Measurements from ENCODE around the gene WRAP73. TPM values are rescaled to one million over a fixed set of nuclear protein-coding genes. Genes with fewer than 3 reads are reported as not detected.

Gene WRAP73
- total RNA-seq, 2 donors from 2014 or later: 22.3 to 39.5 TPM

DNA sequence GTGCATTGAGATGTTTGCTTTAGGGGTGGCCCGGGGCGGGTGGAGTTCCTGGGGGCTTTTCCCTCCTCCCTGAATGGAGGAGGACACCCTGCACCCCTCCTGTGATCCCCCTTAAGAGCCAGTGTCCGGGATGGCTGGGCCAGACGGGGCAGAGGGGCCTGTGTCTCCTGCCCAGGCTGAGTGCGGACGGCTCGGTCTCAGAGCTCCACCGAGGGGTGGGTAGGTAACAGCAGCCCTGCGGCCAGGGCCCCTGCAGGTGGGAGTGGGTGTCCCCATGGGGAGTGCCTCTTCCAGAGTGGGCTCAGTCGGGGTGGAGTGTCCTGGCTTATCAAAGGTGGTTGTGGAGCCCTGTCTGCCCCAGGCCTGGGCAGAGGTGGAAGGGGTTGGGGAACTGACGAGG lies 25.5 kb upstream of the WRAP73 start:
- H3K9me3 ChIP-seq: no peaks in the 10 kb centered on the region
- H3K27ac ChIP-seq: no peak overlapping the region
- no peaks in the 10 kb centered on the region for H3K36me3 ChIP-seq
- WGBS: 55% methylated on average over 11 of the region's 11 CpGs
- H3K27me3 ChIP-seq (replicated peaks; ENCODE audit: insufficient read depth): no peaks in the 10 kb centered on the region
- intact Hi-C loops (cut with DNase I): no loop called here
- H3K4me3 ChIP-seq: no peak overlapping the region
- DNase-seq (ENCODE audit: low spot score): no peak
- no peaks in the 10 kb centered on the region for H3K4me1 ChIP-seq (replicated peaks)
- TF ChIP-seq POLR2AphosphoS5 (IDR thresholded peaks at IDR 0.05) (no peak), POLR2A (IDR thresholded peaks at IDR 0.05) (no peak)
- TF ChIP-seq, protein P1, sequence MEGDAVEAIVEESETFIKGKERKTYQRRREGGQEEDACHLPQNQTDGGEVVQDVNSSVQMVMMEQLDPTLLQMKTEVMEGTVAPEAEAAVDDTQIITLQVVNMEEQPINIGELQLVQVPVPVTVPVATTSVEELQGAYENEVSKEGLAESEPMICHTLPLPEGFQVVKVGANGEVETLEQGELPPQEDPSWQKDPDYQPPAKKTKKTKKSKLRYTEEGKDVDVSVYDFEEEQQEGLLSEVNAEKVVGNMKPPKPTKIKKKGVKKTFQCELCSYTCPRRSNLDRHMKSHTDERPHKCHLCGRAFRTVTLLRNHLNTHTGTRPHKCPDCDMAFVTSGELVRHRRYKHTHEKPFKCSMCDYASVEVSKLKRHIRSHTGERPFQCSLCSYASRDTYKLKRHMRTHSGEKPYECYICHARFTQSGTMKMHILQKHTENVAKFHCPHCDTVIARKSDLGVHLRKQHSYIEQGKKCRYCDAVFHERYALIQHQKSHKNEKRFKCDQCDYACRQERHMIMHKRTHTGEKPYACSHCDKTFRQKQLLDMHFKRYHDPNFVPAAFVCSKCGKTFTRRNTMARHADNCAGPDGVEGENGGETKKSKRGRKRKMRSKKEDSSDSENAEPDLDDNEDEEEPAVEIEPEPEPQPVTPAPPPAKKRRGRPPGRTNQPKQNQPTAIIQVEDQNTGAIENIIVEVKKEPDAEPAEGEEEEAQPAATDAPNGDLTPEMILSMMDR (IDR thresholded peaks at IDR 0.05): no peak

DNA sequence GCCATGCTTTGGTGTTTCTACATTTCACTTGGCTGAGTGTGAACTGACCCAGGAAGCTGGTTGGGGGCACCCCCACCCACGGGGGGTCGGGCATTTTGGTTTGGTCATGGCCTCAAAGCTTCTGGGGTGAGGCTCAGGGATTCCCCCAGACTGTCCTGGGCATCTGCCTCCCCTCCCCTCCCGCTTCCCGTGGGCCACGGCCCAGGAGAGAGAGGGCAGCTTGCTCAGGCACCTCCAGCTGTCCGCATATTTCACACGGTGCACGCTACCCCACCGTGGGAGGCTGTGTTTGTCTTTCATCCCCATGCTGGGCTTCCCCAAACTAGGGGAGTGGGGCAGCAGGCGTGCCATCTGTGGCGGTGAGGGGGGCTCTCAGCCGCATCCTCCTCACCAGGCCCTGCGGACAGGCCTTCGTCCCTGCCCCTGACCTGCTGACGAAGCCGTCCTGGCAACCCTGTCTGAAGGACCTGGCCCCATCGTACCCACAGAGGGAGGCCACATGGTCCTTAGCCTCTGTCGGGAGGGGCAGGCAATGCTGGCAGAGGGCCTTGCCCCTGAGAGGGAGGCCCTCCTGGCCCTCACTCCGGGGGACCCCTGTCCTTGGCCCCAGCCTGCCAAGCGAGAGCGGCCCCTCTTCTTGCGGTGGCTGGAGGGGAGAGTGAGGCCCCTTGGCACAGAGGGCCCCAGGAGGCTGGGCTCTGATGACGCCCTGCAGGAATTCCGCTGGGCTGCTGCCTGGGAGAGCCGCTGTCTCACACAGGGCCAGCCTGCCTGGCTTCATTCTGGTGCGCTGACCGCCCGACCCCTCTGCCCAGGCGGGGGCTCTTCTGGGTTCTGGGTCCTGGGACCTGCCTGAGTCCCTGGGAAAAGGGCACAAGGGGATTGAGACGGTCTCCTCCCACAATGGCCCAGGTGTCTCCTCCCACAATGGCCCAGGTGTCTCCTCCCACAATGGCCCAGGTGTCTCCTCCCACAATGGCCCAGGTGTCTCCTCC lies 24.5 kb upstream of the WRAP73 start:
- H3K27me3 ChIP-seq (replicated peaks; ENCODE audit: insufficient read depth): no peaks in the 10 kb centered on the region
- no peaks in the 10 kb centered on the region for H3K36me3 ChIP-seq
- no peaks in the 10 kb centered on the region for H3K4me1 ChIP-seq (replicated peaks)
- 32% methylated on average over 11 of the region's 30 CpGs for WGBS
- H3K4me3 ChIP-seq: peak overlapping the region in 1 of 2 donors; percentile 8
- intact Hi-C loops (cut with DNase I): no loop called here
- TF ChIP-seq POLR2A (IDR thresholded peaks at IDR 0.05) (no peak), POLR2AphosphoS5 (IDR thresholded peaks at IDR 0.05) (no peak)
- TF ChIP-seq, protein P1 (IDR thresholded peaks at IDR 0.05): no peak
- H3K9me3 ChIP-seq: no peaks in the 10 kb centered on the region
- no peak for DNase-seq (ENCODE audit: low spot score)
- no peak overlapping the region for H3K27ac ChIP-seq

DNA sequence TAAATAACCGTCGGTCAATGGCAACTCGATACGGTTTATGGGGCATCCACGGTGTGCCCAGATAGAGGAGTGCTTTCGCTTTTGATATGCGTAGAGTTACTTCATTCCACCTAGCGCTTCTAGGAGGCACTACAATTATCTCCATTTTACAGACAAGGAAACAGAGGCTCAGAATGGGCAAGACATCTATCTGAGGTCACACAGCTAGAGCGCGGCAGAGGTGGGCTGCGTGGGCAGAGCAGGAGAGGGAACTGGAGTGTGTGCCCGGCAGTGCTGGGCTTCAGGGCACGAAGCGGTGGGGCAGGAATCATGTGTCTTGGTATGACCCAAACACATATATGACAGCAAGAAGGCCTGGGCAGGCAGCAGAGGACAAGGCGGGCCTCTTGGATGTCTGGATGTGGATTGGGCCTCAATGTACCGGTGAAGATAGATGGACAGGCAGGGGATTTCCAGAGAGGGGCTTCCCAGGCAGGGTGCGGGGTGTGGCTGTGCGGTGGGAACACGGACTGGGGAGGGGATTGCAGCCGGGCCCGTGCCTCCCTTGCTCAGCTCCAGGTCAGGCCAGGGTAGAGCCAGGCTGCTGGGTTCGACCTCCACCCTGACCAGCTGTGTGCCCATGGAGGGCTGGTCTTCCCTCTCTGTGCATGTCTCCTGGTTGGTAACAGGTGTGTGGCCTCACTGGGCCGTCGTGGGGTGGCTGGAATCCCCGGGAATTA lies 23.6 kb upstream of the WRAP73 start:
- no peaks in the 10 kb centered on the region for H3K4me1 ChIP-seq (replicated peaks)
- H3K4me3 ChIP-seq: no peak overlapping the region
- H3K36me3 ChIP-seq: no peaks in the 10 kb centered on the region
- DNase-seq (ENCODE audit: low spot score): no peak
- no peaks in the 10 kb centered on the region for H3K9me3 ChIP-seq
- WGBS: 84% methylated on average over 25 of the region's 25 CpGs
- intact Hi-C loops (cut with DNase I): no loop called here
- no peak overlapping the region for H3K27ac ChIP-seq
- TF ChIP-seq POLR2A (IDR thresholded peaks at IDR 0.05): no peak
- H3K27me3 ChIP-seq (replicated peaks; ENCODE audit: insufficient read depth): no peaks in the 10 kb centered on the region

DNA sequence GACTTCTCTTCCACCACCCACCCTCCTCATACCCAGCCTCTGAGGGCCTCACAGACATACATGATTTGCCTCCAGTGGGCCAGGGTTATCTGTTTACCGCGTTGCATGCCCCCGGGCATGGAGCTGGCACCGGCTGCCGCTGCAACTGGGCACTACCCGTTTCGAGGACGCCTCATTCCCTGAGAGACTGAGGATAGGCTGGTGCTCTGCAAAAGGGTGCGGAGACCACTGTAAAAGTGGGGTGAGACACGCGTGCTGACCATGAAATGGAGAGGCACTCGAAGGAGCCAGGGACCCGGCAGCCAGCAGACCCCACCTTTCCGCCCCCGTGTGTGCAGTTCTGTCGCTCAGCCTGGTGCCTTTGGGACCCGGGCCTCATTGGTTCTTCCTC lies 23.1 kb upstream of the WRAP73 start:
- H3K9me3 ChIP-seq: no peaks in the 10 kb centered on the region
- no peaks in the 10 kb centered on the region for H3K4me1 ChIP-seq (replicated peaks)
- no peaks in the 10 kb centered on the region for H3K36me3 ChIP-seq
- H3K27me3 ChIP-seq (replicated peaks; ENCODE audit: insufficient read depth): no peaks in the 10 kb centered on the region
- 84% methylated on average over 17 of the region's 17 CpGs for WGBS
- intact Hi-C loops (cut with DNase I): no loop called here
- H3K27ac ChIP-seq: no peak overlapping the region
- H3K4me3 ChIP-seq: no peak overlapping the region
- DNase-seq (ENCODE audit: low spot score): no peak
- TF ChIP-seq POLR2A (IDR thresholded peaks at IDR 0.05): no peak
- no peak for TF ChIP-seq POLR2AphosphoS5 (IDR thresholded peaks at IDR 0.05)
- TF ChIP-seq, protein P1 (IDR thresholded peaks at IDR 0.05): no peak

DNA sequence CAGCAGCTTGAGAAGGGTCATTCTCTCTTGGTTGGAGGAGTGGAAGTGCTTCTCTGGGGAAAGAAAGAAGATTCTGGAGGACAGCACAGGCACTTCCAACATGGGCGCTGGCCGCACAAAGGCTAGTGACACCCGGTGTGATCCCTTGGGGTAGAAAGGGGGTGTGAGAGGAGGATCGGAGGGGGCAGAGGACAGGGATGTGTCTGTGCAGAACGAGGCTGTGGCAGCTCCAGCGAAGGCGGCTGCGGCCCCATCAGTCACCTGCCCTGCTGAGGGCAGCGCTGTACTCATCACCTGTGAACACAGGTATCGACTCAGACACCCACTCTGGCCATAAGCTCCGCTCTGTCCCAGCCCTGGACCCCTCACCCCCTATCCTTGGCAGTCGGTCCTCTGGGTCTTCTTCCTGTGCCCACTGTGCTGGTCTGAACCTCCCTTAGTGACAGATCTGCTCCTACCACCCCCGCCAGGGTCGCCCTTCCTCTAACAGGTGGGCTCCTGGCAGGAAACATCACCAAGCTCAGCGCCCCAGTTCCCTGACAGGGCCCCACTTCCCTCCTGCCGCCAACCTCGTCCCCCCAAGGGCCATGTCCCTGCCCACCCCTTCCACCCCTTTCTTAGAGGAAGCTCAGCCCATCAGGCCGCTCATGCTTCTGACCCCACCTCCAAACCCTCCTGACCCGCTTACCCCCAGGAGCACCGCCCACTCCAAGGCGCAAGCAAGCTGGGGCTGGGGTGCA lies 22.5 kb upstream of the WRAP73 start:
- TF ChIP-seq POLR2A (IDR thresholded peaks at IDR 0.05) (no peak), POLR2AphosphoS5 (IDR thresholded peaks at IDR 0.05) (no peak)
- TF ChIP-seq, protein P1 (IDR thresholded peaks at IDR 0.05): no peak
- DNase-seq (ENCODE audit: low spot score): no peak
- whole genome bisulfite sequencing: 89% methylated on average over 21 of the region's 21 CpGs
- H3K4me1 ChIP-seq (replicated peaks): no peaks in the 10 kb centered on the region
- H3K27me3 ChIP-seq (replicated peaks; ENCODE audit: insufficient read depth): no peaks in the 10 kb centered on the region
- H3K9me3 ChIP-seq: no peaks in the 10 kb centered on the region
- H3K27ac ChIP-seq: no peak overlapping the region
- H3K36me3 ChIP-seq: no peaks in the 10 kb centered on the region
- intact Hi-C loops (cut with DNase I): no loop called here
- no peak overlapping the region for H3K4me3 ChIP-seq
